HG03175 (cell line): Measurements from ENCODE around the gene STKLD1.

ENCODE experiments used
- ATAC-seq: cut with Tn5 transposase; IDR thresholded peaks from one replicate; pipeline ENCODE4 v1.9.1; 2021; ENCODE audit warnings: mild to moderate bottlenecking, moderate library complexity; ENCODE audit not compliant: unreplicated experiment

STKLD1 gene

GRCh38 chr9:133405508-133406438, 29.6 kb downstream of the STKLD1 start:
- no peak for ATAC-seq

- ATAC-seq, result peak; percentile 70
Measured at GRCh38 chr9:133406480-133407307, 30.5 kb downstream of the STKLD1 start.

GRCh38 chr9:133408042-133408441, 31.9 kb downstream of the STKLD1 start:
- no peak for ATAC-seq

- no peak for ATAC-seq
Measured at GRCh38 chr9:133415170-133415569, 39.0 kb downstream of the STKLD1 start.

- ATAC-seq, result peak; percentile 80
Measured at GRCh38 chr9:133417541-133418461, 41.6 kb downstream of the STKLD1 start, which contains the start of gene REXO4. TSS of gene REXO4 (minus strand) at chr9:133418010. CDS start at chr9:133417844, 166 bp downstream.

- no peak for ATAC-seq
Measured at GRCh38 chr9:133419005-133419404, 42.8 kb downstream of the STKLD1 start.

- no peak for ATAC-seq
Measured at GRCh38 chr9:133420392-133420827, 44.2 kb downstream of the STKLD1 start.

- no peak for ATAC-seq
Measured at GRCh38 chr9:133421615-133422542, 45.7 kb downstream of the STKLD1 start, which contains the start of gene ADAMTS13. TSS of gene ADAMTS13 (plus strand) at chr9:133422367. CDS start at chr9:133422444, 77 bp downstream.

GRCh38 chr9:133423216-133423615, 47.0 kb downstream of the STKLD1 start:
- no peak for ATAC-seq

- no peak for ATAC-seq
Measured at GRCh38 chr9:133424187-133424586, 48.0 kb downstream of the STKLD1 start.

GRCh38 chr9:133425049-133425632, 49.0 kb downstream of the STKLD1 start:
- ATAC-seq, result no peak

- no peak for ATAC-seq
Measured at GRCh38 chr9:133426011-133426410, 49.8 kb downstream of the STKLD1 start.

GRCh38 chr9:133427658-133428348, 51.6 kb downstream of the STKLD1 start:
- no peak for ATAC-seq

GRCh38 chr9:133428617-133429101, 52.5 kb downstream of the STKLD1 start:
- no peak for ATAC-seq

- ATAC-seq, result no peak
Measured at GRCh38 chr9:133429214-133429613, 53.0 kb downstream of the STKLD1 start.

GRCh38 chr9:133429641-133430161, 53.5 kb downstream of the STKLD1 start:
- ATAC-seq, result no peak

- no peak for ATAC-seq
Measured at GRCh38 chr9:133430244-133430643, 54.1 kb downstream of the STKLD1 start.

- no peak for ATAC-seq
Measured at GRCh38 chr9:133433351-133433843, 57.2 kb downstream of the STKLD1 start.
